Brain microvascular endothelial cell (primary cell): ENCODE results near the gene FRMPD4.

Experiments used
- DNase-seq: peaks from one replicate; pipeline ENCODE4 v3.0.0-alpha.2; 2020
- H3K27ac ChIP-seq: fragments of 250-450 bp; sonication (Bioruptor Pico); 2 replicates; pipeline ENCODE4 v1.5.1; 2020; ENCODE audit warnings: mild to moderate bottlenecking, moderate library complexity
- H3K27me3 ChIP-seq: fragments of 250-450 bp; sonication (Bioruptor Pico); replicated peaks from 2 replicates; pipeline ENCODE4 v1.5.1; 2020; ENCODE audit warnings: mild to moderate bottlenecking
- H3K36me3 ChIP-seq: fragments of 250-450 bp; sonication (Bioruptor Pico); replicated peaks from 2 replicates; pipeline ENCODE4 v1.5.1; 2020; ENCODE audit warnings: mild to moderate bottlenecking
- H3K4me3 ChIP-seq: 2 replicates; pipeline ENCODE4 v1.5.1; 2011; ENCODE audit warnings: low read depth, mild to moderate bottlenecking, control low read depth, low read length, moderate library complexity
- in situ Hi-C: cut with HindIII; loops from 2 replicates; pipeline ENCODE4 v1.10.0; 2017; ENCODE audit warnings: low sequenced_read_pairs, low pct_ligation_motif_present
- TF ChIP-seq, protein P1 (sequence below): IDR thresholded peaks from 2 replicates; pipeline ENCODE4 v1.5.1; 2011; ENCODE audit warnings: low read depth, mild to moderate bottlenecking, moderate library complexity, low read length, control low read depth, inconsistent platforms; ENCODE audit errors: missing control alignments

Gene FRMPD4

DNA sequence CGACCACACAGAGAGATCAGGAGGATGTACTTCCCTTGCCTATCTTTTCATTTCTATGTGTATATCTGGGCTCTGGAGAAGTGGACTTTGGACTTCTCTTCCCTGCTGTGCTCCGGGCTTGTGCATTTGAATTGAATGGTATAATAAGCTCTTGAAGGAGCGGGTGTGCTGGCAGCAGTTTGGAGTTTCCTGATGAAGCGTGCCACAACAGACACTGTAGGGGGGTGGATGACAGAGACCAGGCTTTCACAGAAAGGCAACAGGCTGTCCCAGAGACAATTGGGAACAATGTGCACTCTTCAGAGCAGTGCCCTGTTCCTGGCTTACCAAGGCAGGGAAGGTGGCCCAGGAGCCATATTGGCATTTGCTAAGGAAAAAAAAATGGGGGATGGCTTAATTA, 170.1 kb downstream of the FRMPD4 start:
- in situ Hi-C loops, result no loop called here

DNA sequence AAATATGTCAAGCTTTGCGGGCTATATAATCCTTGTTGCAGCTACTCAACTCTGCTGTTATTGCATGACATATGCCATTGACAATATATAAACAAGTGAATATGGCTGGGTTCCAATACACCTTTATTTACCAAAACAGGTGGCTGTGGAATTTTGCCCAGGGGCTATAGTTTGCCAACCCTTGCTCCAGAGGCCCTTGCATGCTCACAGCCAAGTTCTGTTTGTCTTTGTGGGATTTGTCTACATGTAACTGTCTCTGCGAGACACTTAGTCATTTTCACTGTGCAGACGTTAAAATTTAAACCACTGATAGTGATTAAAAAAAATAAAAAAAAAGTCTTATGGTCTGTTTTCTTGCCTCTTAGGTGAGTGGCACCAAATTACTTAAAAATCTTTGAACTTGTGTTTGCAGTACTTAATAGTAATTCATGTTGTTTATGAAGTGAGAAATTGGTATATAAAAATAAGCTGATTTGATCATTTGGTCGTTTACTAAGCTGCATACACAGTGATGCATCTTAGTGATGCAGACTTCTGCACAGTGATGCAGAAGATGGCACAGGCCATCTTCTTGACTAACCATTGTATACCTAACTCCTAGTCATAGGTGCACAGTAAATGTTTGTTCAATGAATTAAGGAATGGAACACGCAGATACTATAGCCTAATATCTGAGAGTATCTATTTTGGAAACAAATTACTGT, 170.9 kb downstream of the FRMPD4 start:
- Histone ChIP-seq H3K4me3 (no peak overlapping the region), H3K36me3 (no peaks in the 10 kb centered on the region), H3K27ac (no peak overlapping the region), H3K27me3 (no peaks in the 10 kb centered on the region)
- in situ Hi-C loops, result no loop called here
- TF ChIP-seq, protein P1, sequence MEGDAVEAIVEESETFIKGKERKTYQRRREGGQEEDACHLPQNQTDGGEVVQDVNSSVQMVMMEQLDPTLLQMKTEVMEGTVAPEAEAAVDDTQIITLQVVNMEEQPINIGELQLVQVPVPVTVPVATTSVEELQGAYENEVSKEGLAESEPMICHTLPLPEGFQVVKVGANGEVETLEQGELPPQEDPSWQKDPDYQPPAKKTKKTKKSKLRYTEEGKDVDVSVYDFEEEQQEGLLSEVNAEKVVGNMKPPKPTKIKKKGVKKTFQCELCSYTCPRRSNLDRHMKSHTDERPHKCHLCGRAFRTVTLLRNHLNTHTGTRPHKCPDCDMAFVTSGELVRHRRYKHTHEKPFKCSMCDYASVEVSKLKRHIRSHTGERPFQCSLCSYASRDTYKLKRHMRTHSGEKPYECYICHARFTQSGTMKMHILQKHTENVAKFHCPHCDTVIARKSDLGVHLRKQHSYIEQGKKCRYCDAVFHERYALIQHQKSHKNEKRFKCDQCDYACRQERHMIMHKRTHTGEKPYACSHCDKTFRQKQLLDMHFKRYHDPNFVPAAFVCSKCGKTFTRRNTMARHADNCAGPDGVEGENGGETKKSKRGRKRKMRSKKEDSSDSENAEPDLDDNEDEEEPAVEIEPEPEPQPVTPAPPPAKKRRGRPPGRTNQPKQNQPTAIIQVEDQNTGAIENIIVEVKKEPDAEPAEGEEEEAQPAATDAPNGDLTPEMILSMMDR, result no peak
- no peak for DNase-seq

More for the DNA sequence above, 170.1 kb downstream of the FRMPD4 start:
- Histone ChIP-seq H3K4me3 (no peak overlapping the region), H3K27ac (no peak overlapping the region), H3K27me3 (no peaks in the 10 kb centered on the region), H3K36me3 (no peaks in the 10 kb centered on the region)
- DNase-seq, result no peak
- TF ChIP-seq, protein P1, result no peak

DNA sequence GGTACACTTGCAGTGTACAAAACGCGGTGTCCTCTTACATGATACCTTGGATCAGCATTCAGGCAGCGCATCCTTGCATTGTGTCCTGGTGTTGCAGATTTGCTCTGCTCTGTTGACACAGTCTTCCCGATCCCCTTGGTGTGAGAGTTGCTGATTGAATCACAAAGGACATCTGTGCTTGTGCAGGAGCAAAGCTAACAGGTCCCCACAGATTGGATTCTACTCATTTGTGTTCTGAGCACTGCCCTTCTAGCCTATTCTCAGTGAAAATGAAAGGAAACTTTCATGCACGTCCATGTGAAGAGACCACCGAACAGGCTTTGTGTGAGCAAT, 171.4 kb downstream of the FRMPD4 start:
- in situ Hi-C loops, result no loop called here
- Histone ChIP-seq H3K4me3 (no peak overlapping the region), H3K27ac (no peak overlapping the region), H3K27me3 (no peaks in the 10 kb centered on the region), H3K36me3 (no peaks in the 10 kb centered on the region)
- no peak for DNase-seq
- TF ChIP-seq, protein P1, result no peak

DNA sequence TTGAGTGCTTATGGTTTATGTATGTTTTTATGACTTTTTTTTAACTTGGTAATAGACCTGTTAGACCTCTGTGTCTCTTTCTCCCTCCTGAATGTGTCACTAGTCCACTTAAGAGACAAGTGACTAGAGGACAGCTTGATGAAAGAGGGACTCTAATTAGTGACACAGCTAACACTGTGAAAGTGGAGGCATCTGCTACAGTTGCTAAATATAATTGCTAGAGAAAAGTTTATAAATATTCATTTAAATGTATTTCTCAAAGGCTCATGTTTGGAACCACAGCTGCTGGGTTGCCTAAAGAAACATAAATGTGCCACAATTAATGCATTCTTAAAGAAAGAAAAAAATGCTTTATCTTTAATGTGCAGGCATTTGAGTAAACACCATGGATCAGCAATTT, 176.4 kb downstream of the FRMPD4 start:
- in situ Hi-C loops, result no loop called here
- Histone ChIP-seq H3K36me3 (no peaks in the 10 kb centered on the region), H3K27ac (no peak overlapping the region), H3K27me3 (no peaks in the 10 kb centered on the region), H3K4me3 (no peak overlapping the region)
- no peak for DNase-seq
- TF ChIP-seq, protein P1, result no peak

DNA sequence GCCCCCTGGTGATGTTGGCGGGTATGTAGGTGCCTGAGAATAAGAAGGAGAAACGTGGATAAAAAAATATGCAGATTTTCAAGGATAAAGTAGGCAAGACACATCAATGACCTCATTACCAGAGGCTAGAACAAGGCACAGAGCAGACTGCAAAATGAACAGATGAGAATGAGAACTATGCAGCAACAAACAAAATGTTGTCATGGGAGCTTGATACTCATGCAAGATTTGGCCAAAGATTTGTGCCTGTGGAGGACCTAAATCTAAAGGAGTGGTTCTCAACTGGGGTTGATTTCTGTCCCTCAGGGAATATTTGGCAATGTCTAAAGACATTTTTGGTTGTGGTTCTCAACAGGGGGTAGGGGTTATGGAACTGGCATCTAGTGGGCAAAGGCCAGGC, 177.3 kb downstream of the FRMPD4 start:
- Histone ChIP-seq H3K36me3 (no peaks in the 10 kb centered on the region), H3K4me3 (no peak overlapping the region), H3K27me3 (no peaks in the 10 kb centered on the region), H3K27ac (no peak overlapping the region)
- in situ Hi-C loops, result no loop called here
- DNase-seq, result no peak
- TF ChIP-seq, protein P1, result no peak

DNA sequence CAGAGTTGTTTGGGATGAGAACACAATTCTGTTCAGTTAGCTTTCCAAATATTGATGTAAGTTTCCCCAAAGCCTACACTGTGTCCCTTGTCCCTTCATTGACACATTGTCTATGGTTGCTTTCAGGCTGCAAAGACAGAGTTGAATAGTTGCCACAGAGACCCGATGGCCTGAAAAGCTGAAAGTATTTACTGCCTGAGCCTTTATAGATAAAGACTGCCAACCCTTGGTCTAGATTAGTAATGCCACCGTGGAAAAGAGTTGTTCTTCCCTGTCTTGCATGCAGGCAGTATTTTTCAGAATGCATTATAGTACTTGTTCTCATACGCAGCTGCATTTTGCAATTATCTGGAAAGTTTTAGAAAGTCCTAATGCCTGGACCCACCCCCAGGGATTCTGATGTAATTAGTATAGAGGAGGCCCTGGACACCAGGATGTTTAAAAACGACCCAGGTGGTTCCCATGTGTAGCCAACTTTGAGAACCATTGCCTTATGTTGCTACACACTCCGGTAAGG, 180.8 kb downstream of the FRMPD4 start:
- TF ChIP-seq, protein P1, result no peak
- no peaks in the 10 kb centered on the region for H3K27me3 ChIP-seq
- no peak for DNase-seq
- in situ Hi-C loops, result no loop called here
- H3K36me3 ChIP-seq, result no peaks in the 10 kb centered on the region
- no peak overlapping the region for H3K4me3 ChIP-seq
- H3K27ac ChIP-seq, result no peak overlapping the region
